Endothelial cell of umbilical vein (primary cell): Measurements from ENCODE around the gene TGM1. TPM values are rescaled to one million over a fixed set of nuclear protein-coding genes. Genes with fewer than 3 reads are reported as not detected.

Experiments used
- BruUV-seq: library from RNA; stranded (reverse); fragments of 400-500 nt; replicated peaks from 2 replicates; lab custom pipeline; 2021; lab: Mats Ljungman, UMichigan
- CTCF ChIA-PET: fragments of 300-600, 350-600 bp; sonication (Branson Sonifier 250); formaldehyde crosslinking; loops from one replicate; lab custom pipeline; 2021; ENCODE audit warnings: antibody characterized with exemption, inconsistent platforms; lab: Charles Lee
- POLR2A ChIA-PET: fragments of 300-600, 350-600 bp; sonication (Branson Sonifier 250); formaldehyde crosslinking; loops from one replicate; lab custom pipeline; 2021; ENCODE audit warnings: antibody characterized with exemption, inconsistent platforms; lab: Charles Lee
- DNase-seq: peaks from one replicate; pipeline ENCODE4 v3.0.0-alpha.2; 2011; ENCODE audit warnings: low read depth, low spot score
- FAIRE-seq: peaks from 2 replicates; lab custom pipeline; 2011; peaks lifted over from hg19 to GRCh38; lab: Jason Lieb, UNC
- H2AFZ ChIP-seq: 2 replicates; pipeline ENCODE4 v1.6.0; 2012; ENCODE audit warnings: low read depth, low read length, control low read depth, inconsistent platforms
- H3K27ac ChIP-seq: 2 replicates; pipeline ENCODE4 v1.5.1; 2011; ENCODE audit warnings: low read depth, mild to moderate bottlenecking, control low read depth, low read length, moderate library complexity; ENCODE audit not compliant: insufficient read depth
- H3K27me3 ChIP-seq, 2 experiments: 2 replicates each; pipeline versions ENCODE4 v1.6.0 to v1.6.1; 2011; ENCODE audit warnings: low read length in 2 of 2, mixed read lengths in 1 of 2; ENCODE audit not compliant: control insufficient read depth in 2 of 2, insufficient read depth in 2 of 2
- H3K36me3 ChIP-seq, 2 experiments: 2 replicates in 1 of 2; 3 replicates in 1 of 2; pipeline ENCODE4 v1.5.1; 2011; ENCODE audit warnings: low read length in 2 of 2, mild to moderate bottlenecking in 1 of 2, moderate library complexity in 1 of 2; ENCODE audit not compliant: control insufficient read depth in 2 of 2, insufficient read depth in 2 of 2; ENCODE audit errors: extremely low read depth in 1 of 2
- H3K4me1 ChIP-seq: 3 replicates; pipeline ENCODE4 v1.5.1; 2011; ENCODE audit warnings: mild to moderate bottlenecking, low read length; ENCODE audit not compliant: control insufficient read depth, insufficient read depth; ENCODE audit errors: extremely low read depth
- H3K4me2 ChIP-seq: 2 replicates; pipeline ENCODE4 v1.6.1; 2011; ENCODE audit warnings: low read length, control low read depth, mixed read lengths; ENCODE audit not compliant: insufficient read depth
- H3K4me3 ChIP-seq, 3 experiments: fragments of 200-600 bp in 1 of 3; sonication (generic), shearing (Covaris generic) in 1 of 3; replicated peaks in 1 of 3; 2 replicates each; pipeline ENCODE4 v1.5.1; 2011 to 2016; ENCODE audit warnings: control low read depth in 3 of 3, low read length in 3 of 3, mild to moderate bottlenecking in 2 of 3, inconsistent platforms in 1 of 3, low read depth in 1 of 3, moderate library complexity in 1 of 3; ENCODE audit not compliant: insufficient read depth in 1 of 3
- H3K79me2 ChIP-seq: 2 replicates; pipeline ENCODE4 v1.6.0; 2012; ENCODE audit warnings: low read length, inconsistent platforms; ENCODE audit not compliant: control insufficient read depth, insufficient read depth
- H3K9ac ChIP-seq: replicated peaks from 2 replicates; pipeline ENCODE3; 2011; ENCODE audit warnings: low read length, control low read depth; ENCODE audit not compliant: insufficient read depth; ENCODE audit errors: extremely low read depth
- H3K9me1 ChIP-seq: replicated peaks from 3 replicates; pipeline ENCODE4 v1.6.0; 2011; ENCODE audit warnings: mild to moderate bottlenecking, low read length; ENCODE audit not compliant: control insufficient read depth, insufficient read depth; ENCODE audit errors: extremely low read depth
- H3K9me3 ChIP-seq: replicated peaks from 2 replicates; pipeline ENCODE4 v1.5.1; 2012; ENCODE audit warnings: low read length, inconsistent platforms; ENCODE audit not compliant: control insufficient read depth, insufficient read depth
- H4K20me1 ChIP-seq: replicated peaks from 2 replicates; pipeline ENCODE3; 2011; ENCODE audit warnings: mild to moderate bottlenecking, low read length; ENCODE audit not compliant: control insufficient read depth, insufficient read depth; ENCODE audit errors: extremely low read depth
- EZH2 ChIP-seq: IDR thresholded peaks from 2 replicates; pipeline ENCODE4 v1.6.1; 2012; ENCODE audit warnings: borderline replicate concordance, low read depth, mild to moderate bottlenecking, moderate library complexity, low read length, inconsistent platforms; ENCODE audit not compliant: severe bottlenecking
- FOS ChIP-seq: IDR thresholded peaks from 2 replicates; pipeline ENCODE4 v1.6.1; 2011; ENCODE audit warnings: mild to moderate bottlenecking, low read length, moderate library complexity, borderline replicate concordance; ENCODE audit not compliant: insufficient read depth
- GATA2 ChIP-seq: IDR thresholded peaks from 2 replicates; pipeline ENCODE4 v1.7.0; 2011; ENCODE audit warnings: low read depth, mild to moderate bottlenecking, moderate library complexity, mixed read lengths, low read length; ENCODE audit not compliant: insufficient read length, insufficient read depth
- JUN ChIP-seq: IDR thresholded peaks from 2 replicates; pipeline ENCODE4 v1.6.1; 2011; ENCODE audit warnings: borderline replicate concordance, low read depth; ENCODE audit not compliant: insufficient read length, insufficient read depth
- MAX ChIP-seq: IDR thresholded peaks from 2 replicates; pipeline ENCODE4 v1.6.1; 2011; ENCODE audit not compliant: insufficient read depth, insufficient read length
- MYC ChIP-seq: IDR thresholded peaks from one replicate; pipeline ENCODE4 v1.6.1; 2011; ENCODE audit warnings: mild to moderate bottlenecking, low read depth, low read length
- POLR2A ChIP-seq: IDR thresholded peaks from 2 replicates; pipeline ENCODE4 v1.6.1; 2012; ENCODE audit warnings: low read depth, mild to moderate bottlenecking, control low read depth, low read length
- POLR2AphosphoS5 ChIP-seq: IDR thresholded peaks from 2 replicates; pipeline ENCODE4 v1.6.1; 2012; ENCODE audit warnings: low read depth, mild to moderate bottlenecking, control low read depth, low read length, moderate library complexity; ENCODE audit not compliant: insufficient read depth
- dilution Hi-C: fragments of 300-500 bp; cut with MboI; formaldehyde crosslinking; loops from one replicate; pipeline ENCODE4 v1.15.0; 2019; ENCODE audit warnings: low sequenced_read_pairs; ENCODE audit not compliant: extremely low pct_ligation_motif_present
- intact Hi-C: fragments of 100-400 bp; cut with micrococcal nuclease; formaldehyde crosslinking; loops from one replicate; pipeline ENCODE4 v1.10.0; 2022
- polyA plus RNA-seq, 4 experiments: library from polyadenylated mRNA; depleted of rRNA in 3 of 4; stranded (reverse) in 3 of 4; unstranded in 1 of 4; fragments of >200 nt; gene quantifications; 2 replicates each; pipeline versions ENCODE4 v1.2.1 to v1.2.3, GENCODE V29; 2011 to 2012; ENCODE audit warnings: missing spikeins in 1 of 4
- total RNA-seq: library from RNA; stranded (reverse); gene quantifications from 2 replicates; pipeline ENCODE4 v1.2.3, GENCODE V29; 2021
- TF ChIP-seq, protein P1 (sequence below), 2 donors: IDR thresholded peaks; 1 replicate in 1 of 2; 2 replicates in 1 of 2; pipeline ENCODE4 v1.5.1; 2011; ENCODE audit warnings: low read length in 2 of 2, mild to moderate bottlenecking in 2 of 2, moderate library complexity in 2 of 2, control low read depth in 1 of 2, inconsistent platforms in 1 of 2, low read depth in 1 of 2; ENCODE audit not compliant: insufficient read depth in 1 of 2; ENCODE audit errors: extremely low read depth in 1 of 2

The TGM1 gene
- total and polyA plus RNA-seq, 2 donors (not counting 3 experiments of a cell fraction or from before 2014, with no cell fraction given), result 1.0 to 3.4 TPM

GRCh38 chr14:24261256-24261968 lies 1.6 kb downstream of the TGM1 start:
- ChIA-PET POLR2A (no interaction called here), CTCF (interaction anchor here (1.3 kb wide), 1 partner anchor 10 kb away, joined by 5 read pairs; the partner anchor contains the start of gene RABGGTA)
- Histone ChIP-seq H3K79me2 (no peaks in the 10 kb centered on the region), H3K4me2 (no peak overlapping the region), H3K9me3 (no peaks in the 10 kb centered on the region), H3K4me1 (no peaks in the 10 kb centered on the region), H3K9me1 (no peaks in the 10 kb centered on the region), H3K27me3 (no peaks in the 10 kb centered on the region), H2AFZ (no peak overlapping the region), H4K20me1 (no peaks in the 10 kb centered on the region), H3K9ac (no peak overlapping the region), H3K4me3 (no peak overlapping the region), H3K27ac (no peak overlapping the region), H3K36me3 (peaks cover 0 to 2% of the 10 kb centered on the region in 2 experiments)
- BruUV-seq, result no TSS peak
- DNase-seq (no peak), FAIRE-seq (no peak)
- dilution Hi-C loops (no loop called here), intact Hi-C loops (no loop called here)
- no peak for TF ChIP-seq MAX
- no peak for TF ChIP-seq POLR2A
- TF ChIP-seq JUN, result no peak
- TF ChIP-seq MYC, result no peak
- TF ChIP-seq GATA2, result no peak
- no peak for TF ChIP-seq POLR2AphosphoS5
- TF ChIP-seq EZH2, result no peak
- no peak for TF ChIP-seq FOS
- TF ChIP-seq, protein P1, sequence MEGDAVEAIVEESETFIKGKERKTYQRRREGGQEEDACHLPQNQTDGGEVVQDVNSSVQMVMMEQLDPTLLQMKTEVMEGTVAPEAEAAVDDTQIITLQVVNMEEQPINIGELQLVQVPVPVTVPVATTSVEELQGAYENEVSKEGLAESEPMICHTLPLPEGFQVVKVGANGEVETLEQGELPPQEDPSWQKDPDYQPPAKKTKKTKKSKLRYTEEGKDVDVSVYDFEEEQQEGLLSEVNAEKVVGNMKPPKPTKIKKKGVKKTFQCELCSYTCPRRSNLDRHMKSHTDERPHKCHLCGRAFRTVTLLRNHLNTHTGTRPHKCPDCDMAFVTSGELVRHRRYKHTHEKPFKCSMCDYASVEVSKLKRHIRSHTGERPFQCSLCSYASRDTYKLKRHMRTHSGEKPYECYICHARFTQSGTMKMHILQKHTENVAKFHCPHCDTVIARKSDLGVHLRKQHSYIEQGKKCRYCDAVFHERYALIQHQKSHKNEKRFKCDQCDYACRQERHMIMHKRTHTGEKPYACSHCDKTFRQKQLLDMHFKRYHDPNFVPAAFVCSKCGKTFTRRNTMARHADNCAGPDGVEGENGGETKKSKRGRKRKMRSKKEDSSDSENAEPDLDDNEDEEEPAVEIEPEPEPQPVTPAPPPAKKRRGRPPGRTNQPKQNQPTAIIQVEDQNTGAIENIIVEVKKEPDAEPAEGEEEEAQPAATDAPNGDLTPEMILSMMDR (IDR thresholded peaks at IDR 0.05; ENCODE audit: extremely low read depth in 1 of 2, insufficient read depth in 1 of 2, low read depth in 1 of 2, low read length in 2 of 2), result no peak
